Measurements from ENCODE around the gene RFXANK. TPM values are rescaled to one million over a fixed set of nuclear protein-coding genes. Genes with fewer than 3 reads are reported as not detected.

The RFXANK gene, protein sequence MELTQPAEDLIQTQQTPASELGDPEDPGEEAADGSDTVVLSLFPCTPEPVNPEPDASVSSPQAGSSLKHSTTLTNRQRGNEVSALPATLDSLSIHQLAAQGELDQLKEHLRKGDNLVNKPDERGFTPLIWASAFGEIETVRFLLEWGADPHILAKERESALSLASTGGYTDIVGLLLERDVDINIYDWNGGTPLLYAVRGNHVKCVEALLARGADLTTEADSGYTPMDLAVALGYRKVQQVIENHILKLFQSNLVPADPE
- polyA plus RNA-seq (2011; rRNA removed) (23.4 and 24.3 TPM in 2 replicates), polyA plus RNA-seq (2017; fragmentation: RNase III; extraction: RNeasy Plus Mini Kit Qiagen cat#74134 plus additional on column Dnase treatment) (30.0 to 32.3 TPM (median 30.6 TPM) in 3 replicates), polyA minus RNA-seq (2011; rRNA and poly(A)+ RNA removed) (34.3 and 39.4 TPM in 2 replicates)
- polyA plus RNA-seq (2012; cell fraction: cytosol; rRNA removed) = 47.4 and 49.6 TPM in 2 replicates
- polyA plus RNA-seq (2012; cell fraction: nucleus; rRNA removed) = 100 and 110 TPM in 2 replicates

GRCh38 chr19:19192078-19192882 lies at the start of gene RFXANK, which contains the start of gene BORCS8:
Gene RFXANK (plus strand): TSS chr19:19192258. CDS start chr19:19193947, 1,689 bp downstream.
Gene BORCS8 (minus strand): TSS chr19:19192152. CDS start chr19:19192117, 35 bp downstream.
- Histone ChIP-seq H3K4me2 (peak within 1 kb of the TSS; percentile 82), H3K4me1 (peaks cover 18% of the 10 kb centered on the region; the same call in 2 of the 3 replicates), H3K4me3 (peak within 1 kb of the TSS; percentile 82), H3K27ac (peak within 1 kb of the TSS; percentile 96 to 98), H3K9me3 (no peaks in the 10 kb centered on the region)
- TF ChIP-seq POLR2AphosphoS2 (conservative IDR thresholded peaks at IDR 0.05; ENCODE audit: low read length) = no peak
- peak in 1 of 2 experiments; percentile 73; a peak in 3 of 5 replicates for TF ChIP-seq JUN (IDR thresholded peaks at IDR 0.05)
- no peak for TF ChIP-seq HOXA7 (CRISPR knock-in tag; IDR thresholded peaks at IDR 0.05)
- TF ChIP-seq, protein P1, sequence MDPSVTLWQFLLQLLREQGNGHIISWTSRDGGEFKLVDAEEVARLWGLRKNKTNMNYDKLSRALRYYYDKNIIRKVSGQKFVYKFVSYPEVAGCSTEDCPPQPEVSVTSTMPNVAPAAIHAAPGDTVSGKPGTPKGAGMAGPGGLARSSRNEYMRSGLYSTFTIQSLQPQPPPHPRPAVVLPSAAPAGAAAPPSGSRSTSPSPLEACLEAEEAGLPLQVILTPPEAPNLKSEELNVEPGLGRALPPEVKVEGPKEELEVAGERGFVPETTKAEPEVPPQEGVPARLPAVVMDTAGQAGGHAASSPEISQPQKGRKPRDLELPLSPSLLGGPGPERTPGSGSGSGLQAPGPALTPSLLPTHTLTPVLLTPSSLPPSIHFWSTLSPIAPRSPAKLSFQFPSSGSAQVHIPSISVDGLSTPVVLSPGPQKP (IDR thresholded peaks at IDR 0.05; ENCODE audit: low read depth, low read length) = no peak
- TF ChIP-seq NR3C1 (IDR thresholded peaks at IDR 0.05) = no peak
- peak; percentile 44 for TF ChIP-seq POLR2A (IDR thresholded peaks at IDR 0.05; ENCODE audit: low read length)
- TF ChIP-seq RAD21 (conservative IDR thresholded peaks at IDR 0.05 in 1 of 2, IDR thresholded peaks at IDR 0.05 in 1 of 2) = no peak
- TF ChIP-seq KDM5A (IDR thresholded peaks at IDR 0.05) = peak; percentile 52
- TF ChIP-seq FOXS1 (CRISPR knock-in tag; IDR thresholded peaks at IDR 0.05) = no peak
- TF ChIP-seq E2F6 (IDR thresholded peaks at IDR 0.05; ENCODE audit: borderline replicate concordance, low read depth) = no peak
- no peak for TF ChIP-seq RFX5 (IDR thresholded peaks at IDR 0.05)
- TF ChIP-seq ZSCAN20 (CRISPR knock-in tag; IDR thresholded peaks at IDR 0.05) = no peak
- TF ChIP-seq PHF8 (IDR thresholded peaks at IDR 0.05; ENCODE audit: borderline replicate concordance, low read depth) = peak; percentile 63; the same call in 1 of the 2 replicates
- TF ChIP-seq CBX2 (IDR thresholded peaks at IDR 0.05; ENCODE audit: borderline replicate concordance, low read depth) = no peak
- TF ChIP-seq FOSL2 (IDR thresholded peaks at IDR 0.05) = no peak
- TF ChIP-seq FOSL2 (CRISPR knock-in tag; IDR thresholded peaks at IDR 0.05) = no peak
- TF ChIP-seq TFCP2L1 (CRISPR knock-in tag; IDR thresholded peaks at IDR 0.05) = no peak
- TF ChIP-seq SREBF2 (IDR thresholded peaks at IDR 0.05) = no peak
- TF ChIP-seq HDAC2 (IDR thresholded peaks at IDR 0.05) = no peak; the same call in 1 of the 2 replicates
- no peak for TF ChIP-seq EHF (CRISPR knock-in tag; IDR thresholded peaks at IDR 0.05)
- no peak for TF ChIP-seq RCOR1 (IDR thresholded peaks at IDR 0.05; ENCODE audit: low read depth, low read length)
- TF ChIP-seq ZC3H11A (IDR thresholded peaks at IDR 0.05) = no peak
- TF ChIP-seq KDM1A (IDR thresholded peaks at IDR 0.05; ENCODE audit: low read depth) = no peak
- TF ChIP-seq, protein P2, sequence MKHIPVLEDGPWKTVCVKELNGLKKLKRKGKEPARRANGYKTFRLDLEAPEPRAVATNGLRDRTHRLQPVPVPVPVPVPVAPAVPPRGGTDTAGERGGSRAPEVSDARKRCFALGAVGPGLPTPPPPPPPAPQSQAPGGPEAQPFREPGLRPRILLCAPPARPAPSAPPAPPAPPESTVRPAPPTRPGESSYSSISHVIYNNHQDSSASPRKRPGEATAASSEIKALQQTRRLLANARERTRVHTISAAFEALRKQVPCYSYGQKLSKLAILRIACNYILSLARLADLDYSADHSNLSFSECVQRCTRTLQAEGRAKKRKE (CRISPR knock-in tag; IDR thresholded peaks at IDR 0.05; ENCODE audit: low read depth) = no peak
- peak; percentile 77 for TF ChIP-seq MAX (IDR thresholded peaks at IDR 0.05)
- TF ChIP-seq, protein P3, sequence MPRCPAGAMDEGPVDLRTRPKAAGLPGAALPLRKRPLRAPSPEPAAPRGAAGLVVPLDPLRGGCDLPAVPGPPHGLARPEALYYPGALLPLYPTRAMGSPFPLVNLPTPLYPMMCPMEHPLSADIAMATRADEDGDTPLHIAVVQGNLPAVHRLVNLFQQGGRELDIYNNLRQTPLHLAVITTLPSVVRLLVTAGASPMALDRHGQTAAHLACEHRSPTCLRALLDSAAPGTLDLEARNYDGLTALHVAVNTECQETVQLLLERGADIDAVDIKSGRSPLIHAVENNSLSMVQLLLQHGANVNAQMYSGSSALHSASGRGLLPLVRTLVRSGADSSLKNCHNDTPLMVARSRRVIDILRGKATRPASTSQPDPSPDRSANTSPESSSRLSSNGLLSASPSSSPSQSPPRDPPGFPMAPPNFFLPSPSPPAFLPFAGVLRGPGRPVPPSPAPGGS (IDR thresholded peaks at IDR 0.05) = 0 out of 3 replicates have a peak, but pooled peaks have one; percentile 16
- TF ChIP-seq NPAS2 (CRISPR knock-in tag; IDR thresholded peaks at IDR 0.05; ENCODE audit: borderline replicate concordance) = no peak
- TF ChIP-seq, protein P4, sequence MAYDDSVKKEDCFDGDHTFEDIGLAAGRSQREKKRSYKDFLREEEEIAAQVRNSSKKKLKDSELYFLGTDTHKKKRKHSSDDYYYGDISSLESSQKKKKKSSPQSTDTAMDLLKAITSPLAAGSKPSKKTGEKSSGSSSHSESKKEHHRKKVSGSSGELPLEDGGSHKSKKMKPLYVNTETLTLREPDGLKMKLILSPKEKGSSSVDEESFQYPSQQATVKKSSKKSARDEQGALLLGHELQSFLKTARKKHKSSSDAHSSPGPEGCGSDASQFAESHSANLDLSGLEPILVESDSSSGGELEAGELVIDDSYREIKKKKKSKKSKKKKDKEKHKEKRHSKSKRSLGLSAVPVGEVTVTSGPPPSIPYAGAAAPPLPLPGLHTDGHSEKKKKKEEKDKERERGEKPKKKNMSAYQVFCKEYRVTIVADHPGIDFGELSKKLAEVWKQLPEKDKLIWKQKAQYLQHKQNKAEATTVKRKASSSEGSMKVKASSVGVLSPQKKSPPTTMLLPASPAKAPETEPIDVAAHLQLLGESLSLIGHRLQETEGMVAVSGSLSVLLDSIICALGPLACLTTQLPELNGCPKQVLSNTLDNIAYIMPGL (CRISPR knock-in tag; IDR thresholded peaks at IDR 0.05; ENCODE audit: borderline replicate concordance) = 0 out of 2 replicates have a peak, but pooled peaks have one; percentile 68
- TF ChIP-seq MAZ (IDR thresholded peaks at IDR 0.05; ENCODE audit: borderline replicate concordance, low read depth, low read length) = peak; percentile 44; the same call in 1 of the 2 replicates
- no peak for TF ChIP-seq ESRRA (IDR thresholded peaks at IDR 0.05; ENCODE audit: borderline replicate concordance, low read length)
- FAIRE-seq (no peak), ATAC-seq (peak; percentile 94 to 97), DNase-seq (ENCODE audit: low read depth in 1 of 2, low spot score in 1 of 2) (peak; percentile 82 to 96)
- ChIA-PET CTCF (interaction anchor here (0.5 to 3.2 kb wide), 4 partner anchors 13 to 299 kb away, joined by 3 to 22 read pairs (median 4); no protein-coding TSS in a partner anchor), POLR2A (interaction anchor here (0.7 to 2.8 kb wide), 2 partner anchors 11 to 672 kb away, joined by 3 to 19 read pairs; partner anchors contain the start of gene NR2C2AP)
- WGBS (ENCODE audit: missing lambda C conversion rate) = 2% methylated on average over 13 of the region's 53 CpGs
